ENCODE data around the gene DHX29.
"Not testable (repeated sequence)": the region's sequence is repeated elsewhere in the genome, so short reads cannot be mapped to it uniquely, and the experiment has no call there.

The DHX29 gene

GRCh38 chr5:55331321-55331720 lies 23.8 kb upstream of the DHX29 start:
- no peaks in the 10 kb centered on the region for H3K27me3 Mint-ChIP-seq
- peaks cover 7% of the 10 kb centered on the region for H3K4me1 Mint-ChIP-seq (ENCODE audit: low read depth)
- no peak overlapping the region for H3K27ac Mint-ChIP-seq
- H3K9me3 Mint-ChIP-seq: no peaks in the 10 kb centered on the region
- intact Hi-C loops (cut with micrococcal nuclease): no loop called here
- H3K36me3 Mint-ChIP-seq (ENCODE audit: low read depth): peaks cover 72% of the 10 kb centered on the region
- H3K4me3 Mint-ChIP-seq: no peak overlapping the region

GRCh38 chr5:55327281-55327680 lies 19.8 kb upstream of the DHX29 start:
- Mint-ChIP-seq H3K9me3 (no peaks in the 10 kb centered on the region), H3K36me3 (ENCODE audit: low read depth) (peaks cover 82% of the 10 kb centered on the region), H3K4me3 (no peak overlapping the region), H3K27me3 (no peaks in the 10 kb centered on the region), H3K4me1 (ENCODE audit: low read depth) (peaks cover 7% of the 10 kb centered on the region), H3K27ac (no peak overlapping the region)
- intact Hi-C loops (cut with micrococcal nuclease): no loop called here

GRCh38 chr5:55325621-55326020 lies 18.1 kb upstream of the DHX29 start:
- Mint-ChIP-seq H3K27ac (no peak overlapping the region), H3K27me3 (no peaks in the 10 kb centered on the region), H3K4me1 (ENCODE audit: low read depth) (peaks cover 7% of the 10 kb centered on the region), H3K9me3 (no peaks in the 10 kb centered on the region), H3K36me3 (ENCODE audit: low read depth) (peaks cover 69% of the 10 kb centered on the region), H3K4me3 (no peak overlapping the region)
- intact Hi-C loops (cut with micrococcal nuclease): no loop called here

GRCh38 chr5:55324815-55325418 lies 17.4 kb upstream of the DHX29 start:
- peaks cover 62% of the 10 kb centered on the region for H3K36me3 Mint-ChIP-seq (ENCODE audit: low read depth)
- H3K4me1 Mint-ChIP-seq (ENCODE audit: low read depth): peaks cover 3% of the 10 kb centered on the region
- intact Hi-C loops (cut with micrococcal nuclease): no loop called here

GRCh38 chr5:55324006-55324405 lies 16.5 kb upstream of the DHX29 start:
- intact Hi-C loops (cut with micrococcal nuclease): no loop called here
- no peaks in the 10 kb centered on the region for H3K4me1 Mint-ChIP-seq (ENCODE audit: low read depth)
- H3K27ac Mint-ChIP-seq: no peak overlapping the region
- peaks cover 53% of the 10 kb centered on the region for H3K36me3 Mint-ChIP-seq (ENCODE audit: low read depth)
- H3K4me3 Mint-ChIP-seq: no peak overlapping the region
- H3K9me3 Mint-ChIP-seq: no peaks in the 10 kb centered on the region
- H3K27me3 Mint-ChIP-seq: no peaks in the 10 kb centered on the region

More at GRCh38 chr5:55324815-55325418, 17.4 kb upstream of the DHX29 start:
- Mint-ChIP-seq H3K9me3 (no peaks in the 10 kb centered on the region), H3K27me3 (no peaks in the 10 kb centered on the region), H3K4me3 (no peak overlapping the region), H3K27ac (no peak overlapping the region)

GRCh38 chr5:55320571-55320970 lies 13.1 kb upstream of the DHX29 start:
- Mint-ChIP-seq H3K9me3 (peaks cover 6% of the 10 kb centered on the region), H3K27ac (no peak overlapping the region), H3K27me3 (no peaks in the 10 kb centered on the region), H3K4me3 (no peak overlapping the region), H3K4me1 (ENCODE audit: low read depth) (peaks cover 16% of the 10 kb centered on the region), H3K36me3 (ENCODE audit: low read depth) (peaks cover 43% of the 10 kb centered on the region)
- intact Hi-C loops (cut with micrococcal nuclease): no loop called here

GRCh38 chr5:55319491-55319890 lies 12.0 kb upstream of the DHX29 start:
- peaks cover 22% of the 10 kb centered on the region for H3K4me1 Mint-ChIP-seq (ENCODE audit: low read depth)
- H3K36me3 Mint-ChIP-seq (ENCODE audit: low read depth): peaks cover 34% of the 10 kb centered on the region

GRCh38 chr5:55318237-55318636 lies 10.7 kb upstream of the DHX29 start:
- H3K27me3 Mint-ChIP-seq; H3K27ac Mint-ChIP-seq; H3K9me3 Mint-ChIP-seq; intact Hi-C loops (cut with micrococcal nuclease); H3K4me3 Mint-ChIP-seq: not testable (repeated sequence)
- Mint-ChIP-seq H3K4me1 (ENCODE audit: low read depth) (peaks cover 33% of the 10 kb centered on the region), H3K36me3 (ENCODE audit: low read depth) (peaks cover 28% of the 10 kb centered on the region)

More at GRCh38 chr5:55319491-55319890, 12.0 kb upstream of the DHX29 start:
- peaks cover 6% of the 10 kb centered on the region for H3K9me3 Mint-ChIP-seq
- no peak overlapping the region for H3K4me3 Mint-ChIP-seq
- no peak overlapping the region for H3K27ac Mint-ChIP-seq
- H3K27me3 Mint-ChIP-seq: no peaks in the 10 kb centered on the region
- intact Hi-C loops (cut with micrococcal nuclease): no loop called here

GRCh38 chr5:55316837-55317236 lies 9.3 kb upstream of the DHX29 start:
- H3K4me1 Mint-ChIP-seq (ENCODE audit: low read depth): peaks cover 43% of the 10 kb centered on the region
- peaks cover 6% of the 10 kb centered on the region for H3K9me3 Mint-ChIP-seq
- intact Hi-C loops (cut with micrococcal nuclease): no loop called here
- H3K27me3 Mint-ChIP-seq: no peaks in the 10 kb centered on the region
- H3K36me3 Mint-ChIP-seq (ENCODE audit: low read depth): peaks cover 17% of the 10 kb centered on the region
- peak overlapping the region; percentile 58 for H3K27ac Mint-ChIP-seq
- H3K4me3 Mint-ChIP-seq: no peak overlapping the region

GRCh38 chr5:55316289-55316688 lies 8.8 kb upstream of the DHX29 start:
- Mint-ChIP-seq H3K4me1 (ENCODE audit: low read depth) (peaks cover 46% of the 10 kb centered on the region), H3K27me3 (no peaks in the 10 kb centered on the region), H3K27ac (peak overlapping the region; percentile 58), H3K9me3 (peaks cover 6% of the 10 kb centered on the region), H3K4me3 (no peak overlapping the region), H3K36me3 (ENCODE audit: low read depth) (peaks cover 20% of the 10 kb centered on the region)
- intact Hi-C loops (cut with micrococcal nuclease): no loop called here

GRCh38 chr5:55313870-55314617 lies 6.5 kb upstream of the DHX29 start:
- no peaks in the 10 kb centered on the region for H3K27me3 Mint-ChIP-seq
- H3K27ac Mint-ChIP-seq: no peak overlapping the region
- peak overlapping the region; percentile 14 for H3K4me3 Mint-ChIP-seq
- H3K9me3 Mint-ChIP-seq: peaks cover 6% of the 10 kb centered on the region
- intact Hi-C loops (cut with micrococcal nuclease): no loop called here
- H3K36me3 Mint-ChIP-seq (ENCODE audit: low read depth): peaks cover 26% of the 10 kb centered on the region
- peaks cover 49% of the 10 kb centered on the region for H3K4me1 Mint-ChIP-seq (ENCODE audit: low read depth)

GRCh38 chr5:55308254-55308836 lies 851 bp upstream of the DHX29 start:
- H3K27ac Mint-ChIP-seq: no peak overlapping the region
- H3K36me3 Mint-ChIP-seq (ENCODE audit: low read depth): peaks cover 9% of the 10 kb centered on the region
- no peak overlapping the region for H3K4me3 Mint-ChIP-seq
- intact Hi-C loops (cut with micrococcal nuclease): loop anchor here (5.0 to 10.0 kb wide), 2 partner anchors 136 to 1866 kb away; partner anchors contain the start of genes CDC20B and GPBP1
- H3K4me1 Mint-ChIP-seq (ENCODE audit: low read depth): peaks cover 28% of the 10 kb centered on the region
- H3K9me3 Mint-ChIP-seq: no peaks in the 10 kb centered on the region
- H3K27me3 Mint-ChIP-seq: no peaks in the 10 kb centered on the region

GRCh38 chr5:55306641-55307382 lies 682 bp downstream of the DHX29 start:
- peaks cover 22% of the 10 kb centered on the region for H3K36me3 Mint-ChIP-seq (ENCODE audit: low read depth)
- no peaks in the 10 kb centered on the region for H3K27me3 Mint-ChIP-seq
- no peak overlapping the region for H3K4me3 Mint-ChIP-seq
- peaks cover 20% of the 10 kb centered on the region for H3K4me1 Mint-ChIP-seq (ENCODE audit: low read depth)
- no peaks in the 10 kb centered on the region for H3K9me3 Mint-ChIP-seq
- intact Hi-C loops (cut with micrococcal nuclease): loop anchor here (5.0 to 10.0 kb wide), 2 partner anchors 135 to 1868 kb away; partner anchors contain the start of genes CDC20B and GPBP1
- H3K27ac Mint-ChIP-seq: no peak overlapping the region

GRCh38 chr5:55305345-55305744 lies 2.1 kb downstream of the DHX29 start:
- Mint-ChIP-seq H3K4me1 (ENCODE audit: low read depth) (peaks cover 14% of the 10 kb centered on the region), H3K4me3 (no peak overlapping the region), H3K27me3 (no peaks in the 10 kb centered on the region), H3K27ac (no peak overlapping the region), H3K36me3 (ENCODE audit: low read depth) (peaks cover 23% of the 10 kb centered on the region), H3K9me3 (no peaks in the 10 kb centered on the region)
- intact Hi-C loops (cut with micrococcal nuclease): loop anchor here (5.0 to 10.0 kb wide), 2 partner anchors 133 to 1869 kb away; partner anchors contain the start of genes CDC20B and GPBP1

Data from dendritic cell treated with granulocyte-macrophage colony-stimulating factor and Interleukin-4, amounts not matched to agents 40 ng/mL and 50 ng/mL, for 4 days (primary cell).